Esophagus muscularis mucosa (tissue), 4 donors: ENCODE measurements around the gene ZSCAN22. TPM values are rescaled to one million over a fixed set of nuclear protein-coding genes. Genes with fewer than 3 reads are reported as not detected.
"Not testable (repeated sequence)": the region's sequence is repeated elsewhere in the genome, so short reads cannot be mapped to it uniquely, and the experiment has no call there.

Experiments used
- DNase-seq: peaks from one replicate; pipeline ENCODE4 v3.0.0-alpha.2; 2017; ENCODE audit errors: extremely low spot score
- H3K27ac ChIP-seq, 4 donors: fragments of 200-600 bp; sonication (generic); replicated peaks in 1 of 4; 1 replicate in 3 of 4; 2 replicates in 1 of 4; pipeline ENCODE4 v1.5.1; 2016 to 2019; ENCODE audit warnings: mild to moderate bottlenecking in 1 of 4
- H3K27me3 ChIP-seq, 4 donors: fragments of 200-600 bp; sonication (generic); one replicate each; pipeline versions ENCODE4 v1.5.1 to v1.6.0; 2016 to 2019
- H3K36me3 ChIP-seq, 4 donors: fragments of 200-600 bp; sonication (generic); one replicate each; pipeline ENCODE4 v1.5.1; 2016 to 2019
- H3K4me1 ChIP-seq, 4 donors: fragments of 200-600 bp; sonication (generic); one replicate each; pipeline ENCODE4 v1.5.1; 2016 to 2019
- H3K4me3 ChIP-seq, 4 donors: fragments of 200-600 bp; sonication (generic); 1 replicate in 2 of 4; 2 replicates in 2 of 4; pipeline ENCODE4 v1.5.1; 2016 to 2019; ENCODE audit warnings: mild to moderate bottlenecking in 4 of 4, moderate library complexity in 1 of 4
- H3K9me3 ChIP-seq, 4 donors: fragments of 200-600 bp; sonication (generic); 1 replicate in 3 of 4; 2 replicates in 1 of 4; pipeline ENCODE4 v1.5.1; 2016 to 2019
- CTCF ChIP-seq, 3 experiments: fragments of 200-600 bp in 2 of 3; fragments of 450-650 bp in 1 of 3; sonication (generic) in 2 of 3; IDR thresholded peaks; one replicate each; pipeline ENCODE4 v1.5.1; 2017 to 2019; ENCODE audit warnings: antibody characterized with exemption in 3 of 3, mild to moderate bottlenecking in 2 of 3, moderate library complexity in 1 of 3
- EP300 ChIP-seq: sonication (generic); formaldehyde crosslinking; IDR thresholded peaks from one replicate; pipeline ENCODE4 v1.6.1; 2017; ENCODE audit warnings: antibody characterized with exemption
- POLR2A ChIP-seq: fragments of 450-650 bp; IDR thresholded peaks from one replicate; pipeline ENCODE4 v1.6.1; 2017; ENCODE audit warnings: antibody characterized with exemption, moderate library complexity, mild to moderate bottlenecking, low read depth
- POLR2AphosphoS5 ChIP-seq, 2 donors: sonication (generic); formaldehyde crosslinking; IDR thresholded peaks; one replicate each; pipeline ENCODE4 v1.6.1; 2017; ENCODE audit warnings: antibody characterized with exemption in 2 of 2
- WGBS: methylation state at CpG from one replicate; pipeline ENCODE4 v1.1.5; 2018; 5-methylcytosine and 5-hydroxymethylcytosine counted together
- intact Hi-C: fragments of 100-400 bp; cut with DNase I; formaldehyde crosslinking; loops from one replicate; pipeline ENCODE4 v1.15.1; 2023
- total RNA-seq, 4 donors: library from RNA; depleted of rRNA; stranded (reverse); fragments of >200 nt; gene quantifications; one replicate each; pipeline versions ENCODE4 v1.1.0 to v1.2.1, GENCODE V29; 2016

Gene ZSCAN22
- total RNA-seq, 4 donors from 2014 or later = 2.9 to 4.9 (median 3.6) TPM

- intact Hi-C loops = no loop called here
- H3K4me1 ChIP-seq = peaks cover 9 to 31% (median 20%) of the 10 kb centered on the region in 4 donors
- TF ChIP-seq POLR2A = no peak
- peak; percentile 18 to 60 for TF ChIP-seq POLR2AphosphoS5 (IDR thresholded peaks at IDR 0.05)
- H3K4me3 ChIP-seq = peak overlapping the region; percentile 51 to 64 (median 52)
- H3K9me3 ChIP-seq = no peaks in the 10 kb centered on the region
- no peak for DNase-seq
- peaks cover 0 to 87% (median 32%) of the 10 kb centered on the region in 4 donors for H3K27me3 ChIP-seq
- 3% methylated on average over 23 of the region's 82 CpGs for WGBS
- H3K27ac ChIP-seq = peak overlapping the region; percentile 35 to 74 (median 66)
- peaks cover 0 to 6% (median 0%) of the 10 kb centered on the region in 4 donors for H3K36me3 ChIP-seq
Measured at GRCh38 chr19:58346961-58347929, 20.5 kb downstream of the ZSCAN22 start.

DNA sequence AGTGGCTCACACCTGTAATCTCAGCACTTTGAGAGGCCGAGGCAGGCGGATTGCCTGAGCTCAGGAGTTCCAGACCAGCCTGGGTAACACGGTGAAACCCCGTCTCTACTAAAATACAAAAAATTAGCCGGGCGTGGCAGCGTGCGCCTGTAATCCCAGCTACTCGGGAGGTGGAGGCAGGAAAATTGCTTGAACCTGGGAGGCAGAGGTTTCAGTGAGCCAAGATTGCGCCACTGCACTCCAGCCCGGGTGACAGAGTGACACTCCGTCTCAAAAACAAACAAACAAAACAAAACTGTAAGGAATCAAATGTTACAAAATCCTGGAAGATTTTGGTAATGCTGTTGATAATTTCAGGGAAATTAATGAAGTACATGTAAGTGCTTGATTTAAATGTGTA lies 21.3 kb downstream of the ZSCAN22 start:
- DNase-seq, intact Hi-C loops, H3K9me3 ChIP-seq, H3K36me3 ChIP-seq: not testable (repeated sequence)
- H3K4me1 ChIP-seq = peaks cover 9 to 31% (median 20%) of the 10 kb centered on the region in 4 donors
- peak overlapping the region in 3 of 4 donors; percentile 35 to 74 (median 70) for H3K27ac ChIP-seq
- H3K27me3 ChIP-seq = peaks cover 0 to 95% (median 36%) of the 10 kb centered on the region in 4 donors
- 34% methylated on average over 12 of the region's 12 CpGs for WGBS
- H3K4me3 ChIP-seq = peak overlapping the region; percentile 51 to 64 (median 52)

DNA sequence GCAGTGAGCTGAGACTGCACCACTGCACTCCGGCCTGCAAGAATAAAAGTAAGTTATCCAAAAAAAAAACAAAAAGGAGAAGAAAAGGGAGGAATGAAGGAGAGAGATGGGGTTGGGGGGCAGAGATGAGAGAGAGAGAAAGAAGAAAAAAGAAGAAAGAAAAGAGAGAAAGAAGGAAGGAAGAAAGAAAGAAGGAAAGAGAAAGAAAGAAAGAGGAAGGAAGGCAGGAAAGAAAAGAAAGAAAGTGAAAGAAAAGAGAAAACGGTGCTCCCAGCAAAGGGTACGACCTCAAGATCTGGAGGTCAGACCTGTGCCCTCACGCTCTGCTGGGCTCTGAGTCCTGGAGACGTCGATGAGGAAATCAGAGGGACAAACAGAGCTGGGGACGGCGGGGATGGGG lies 22.8 kb downstream of the ZSCAN22 start:
- Histone ChIP-seq H3K27me3 (peaks cover 0 to 100% (median 39%) of the 10 kb centered on the region in 4 donors), H3K27ac (no peak overlapping the region), H3K4me3 (peak overlapping the region in 1 of 4 donors; percentile 27), H3K4me1 (peaks cover 9 to 31% (median 20%) of the 10 kb centered on the region in 4 donors), H3K9me3 (no peaks in the 10 kb centered on the region), H3K36me3 (peaks cover 0 to 6% (median 0%) of the 10 kb centered on the region in 4 donors)
- WGBS = 56% methylated on average over 8 of the region's 8 CpGs
- TF ChIP-seq POLR2A (no peak), EP300 (no peak), POLR2AphosphoS5 (IDR thresholded peaks at IDR 0.05) (no peak), CTCF (IDR thresholded peaks at IDR 0.05) (no peak)
- no peak for DNase-seq
- intact Hi-C loops = no loop called here

- no peak for DNase-seq
- Histone ChIP-seq H3K27ac (no peak overlapping the region), H3K4me3 (peak overlapping the region; percentile 12 to 27 (median 23)), H3K9me3 (no peaks in the 10 kb centered on the region), H3K4me1 (peaks cover 9 to 31% (median 20%) of the 10 kb centered on the region in 4 donors), H3K27me3 (peaks cover 0 to 100% (median 44%) of the 10 kb centered on the region in 4 donors), H3K36me3 (peaks cover 0 to 6% (median 0%) of the 10 kb centered on the region in 4 donors)
- intact Hi-C loops = no loop called here
- no peak for TF ChIP-seq CTCF (IDR thresholded peaks at IDR 0.05)
- no peak for TF ChIP-seq EP300
- no peak for TF ChIP-seq POLR2AphosphoS5 (IDR thresholded peaks at IDR 0.05)
- TF ChIP-seq POLR2A = no peak
- WGBS = 43% methylated on average over 22 of the region's 84 CpGs
Measured at GRCh38 chr19:58350001-58350861, 23.4 kb downstream of the ZSCAN22 start.

GRCh38 chr19:58350871-58351557 lies 24.2 kb downstream of the ZSCAN22 start:
- peaks cover 0 to 100% (median 50%) of the 10 kb centered on the region in 4 donors for H3K27me3 ChIP-seq
- no peak for DNase-seq
- H3K4me1 ChIP-seq = peaks cover 12 to 37% (median 23%) of the 10 kb centered on the region in 4 donors
- H3K36me3 ChIP-seq = peaks cover 0 to 6% (median 0%) of the 10 kb centered on the region in 4 donors
- no peak for TF ChIP-seq CTCF (IDR thresholded peaks at IDR 0.05)
- no peak for TF ChIP-seq POLR2AphosphoS5 (IDR thresholded peaks at IDR 0.05)
- no peak for TF ChIP-seq EP300
- no peak for TF ChIP-seq POLR2A
- H3K27ac ChIP-seq = no peak overlapping the region
- H3K9me3 ChIP-seq = no peaks in the 10 kb centered on the region
- 75% methylated on average over 31 of the region's 34 CpGs for WGBS
- intact Hi-C loops = no loop called here
- peak overlapping the region in 2 of 4 donors; percentile 24 to 27 for H3K4me3 ChIP-seq
